Testis (tissue), 2 donors: ENCODE measurements around the gene EYS.

ENCODE experiments used
- POLR2A ChIP-seq: fragments of 450-650 bp; IDR thresholded peaks from one replicate; pipeline ENCODE4 v1.6.1; 2017; ENCODE audit warnings: antibody characterized with exemption, mild to moderate bottlenecking, moderate library complexity
- TF ChIP-seq, protein P1 (sequence below), 3 experiments: fragments of 450-650 bp in 2 of 3; fragments of 200-600 bp in 1 of 3; sonication (generic) in 1 of 3; IDR thresholded peaks; one replicate each; pipeline ENCODE4 v1.5.1; 2016 to 2019; ENCODE audit warnings: antibody characterized with exemption in 3 of 3, mild to moderate bottlenecking in 2 of 3, moderate library complexity in 1 of 3

- no peak for TF ChIP-seq POLR2A
- TF ChIP-seq, protein P1, sequence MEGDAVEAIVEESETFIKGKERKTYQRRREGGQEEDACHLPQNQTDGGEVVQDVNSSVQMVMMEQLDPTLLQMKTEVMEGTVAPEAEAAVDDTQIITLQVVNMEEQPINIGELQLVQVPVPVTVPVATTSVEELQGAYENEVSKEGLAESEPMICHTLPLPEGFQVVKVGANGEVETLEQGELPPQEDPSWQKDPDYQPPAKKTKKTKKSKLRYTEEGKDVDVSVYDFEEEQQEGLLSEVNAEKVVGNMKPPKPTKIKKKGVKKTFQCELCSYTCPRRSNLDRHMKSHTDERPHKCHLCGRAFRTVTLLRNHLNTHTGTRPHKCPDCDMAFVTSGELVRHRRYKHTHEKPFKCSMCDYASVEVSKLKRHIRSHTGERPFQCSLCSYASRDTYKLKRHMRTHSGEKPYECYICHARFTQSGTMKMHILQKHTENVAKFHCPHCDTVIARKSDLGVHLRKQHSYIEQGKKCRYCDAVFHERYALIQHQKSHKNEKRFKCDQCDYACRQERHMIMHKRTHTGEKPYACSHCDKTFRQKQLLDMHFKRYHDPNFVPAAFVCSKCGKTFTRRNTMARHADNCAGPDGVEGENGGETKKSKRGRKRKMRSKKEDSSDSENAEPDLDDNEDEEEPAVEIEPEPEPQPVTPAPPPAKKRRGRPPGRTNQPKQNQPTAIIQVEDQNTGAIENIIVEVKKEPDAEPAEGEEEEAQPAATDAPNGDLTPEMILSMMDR (IDR thresholded peaks at IDR 0.05), result no peak
Measured at GRCh38 chr6:65004283-65004682, 702.7 kb downstream of the EYS start.
